Endothelial cell of umbilical vein (primary cell): ENCODE data around the gene MYRIP. TPM values are rescaled to one million over a fixed set of nuclear protein-coding genes. Genes with fewer than 3 reads are reported as not detected.

Experiments
- BruUV-seq: library from RNA; stranded (reverse); fragments of 400-500 nt; replicated peaks from 2 replicates; lab custom pipeline; 2021; lab: Mats Ljungman, UMichigan
- CTCF ChIA-PET: fragments of 300-600, 350-600 bp; sonication (Branson Sonifier 250); formaldehyde crosslinking; loops from one replicate; lab custom pipeline; 2021; ENCODE audit warnings: antibody characterized with exemption, inconsistent platforms; lab: Charles Lee
- POLR2A ChIA-PET: fragments of 300-600, 350-600 bp; sonication (Branson Sonifier 250); formaldehyde crosslinking; loops from one replicate; lab custom pipeline; 2021; ENCODE audit warnings: antibody characterized with exemption, inconsistent platforms; lab: Charles Lee
- DNase-seq: peaks from one replicate; pipeline ENCODE4 v3.0.0-alpha.2; 2011; ENCODE audit warnings: low read depth, low spot score
- FAIRE-seq: peaks from 2 replicates; lab custom pipeline; 2011; peaks lifted over from hg19 to GRCh38; lab: Jason Lieb, UNC
- H2AFZ ChIP-seq: 2 replicates; pipeline ENCODE4 v1.6.0; 2012; ENCODE audit warnings: low read depth, low read length, control low read depth, inconsistent platforms
- H3K27ac ChIP-seq: 2 replicates; pipeline ENCODE4 v1.5.1; 2011; ENCODE audit warnings: low read depth, mild to moderate bottlenecking, control low read depth, low read length, moderate library complexity; ENCODE audit not compliant: insufficient read depth
- H3K27me3 ChIP-seq, 2 experiments: 2 replicates each; pipeline versions ENCODE4 v1.6.0 to v1.6.1; 2011; ENCODE audit warnings: low read length in 2 of 2, mixed read lengths in 1 of 2; ENCODE audit not compliant: control insufficient read depth in 2 of 2, insufficient read depth in 2 of 2
- H3K36me3 ChIP-seq, 2 experiments: 2 replicates in 1 of 2; 3 replicates in 1 of 2; pipeline ENCODE4 v1.5.1; 2011; ENCODE audit warnings: low read length in 2 of 2, mild to moderate bottlenecking in 1 of 2, moderate library complexity in 1 of 2; ENCODE audit not compliant: control insufficient read depth in 2 of 2, insufficient read depth in 2 of 2; ENCODE audit errors: extremely low read depth in 1 of 2
- H3K4me1 ChIP-seq: 3 replicates; pipeline ENCODE4 v1.5.1; 2011; ENCODE audit warnings: mild to moderate bottlenecking, low read length; ENCODE audit not compliant: control insufficient read depth, insufficient read depth; ENCODE audit errors: extremely low read depth
- H3K4me2 ChIP-seq: 2 replicates; pipeline ENCODE4 v1.6.1; 2011; ENCODE audit warnings: low read length, control low read depth, mixed read lengths; ENCODE audit not compliant: insufficient read depth
- H3K4me3 ChIP-seq, 3 experiments: fragments of 200-600 bp in 1 of 3; sonication (generic), shearing (Covaris generic) in 1 of 3; replicated peaks in 1 of 3; 2 replicates each; pipeline ENCODE4 v1.5.1; 2011 to 2016; ENCODE audit warnings: control low read depth in 3 of 3, low read length in 3 of 3, mild to moderate bottlenecking in 2 of 3, inconsistent platforms in 1 of 3, low read depth in 1 of 3, moderate library complexity in 1 of 3; ENCODE audit not compliant: insufficient read depth in 1 of 3
- H3K79me2 ChIP-seq: 2 replicates; pipeline ENCODE4 v1.6.0; 2012; ENCODE audit warnings: low read length, inconsistent platforms; ENCODE audit not compliant: control insufficient read depth, insufficient read depth
- H3K9ac ChIP-seq: replicated peaks from 2 replicates; pipeline ENCODE3; 2011; ENCODE audit warnings: low read length, control low read depth; ENCODE audit not compliant: insufficient read depth; ENCODE audit errors: extremely low read depth
- H3K9me1 ChIP-seq: replicated peaks from 3 replicates; pipeline ENCODE4 v1.6.0; 2011; ENCODE audit warnings: mild to moderate bottlenecking, low read length; ENCODE audit not compliant: control insufficient read depth, insufficient read depth; ENCODE audit errors: extremely low read depth
- H3K9me3 ChIP-seq: replicated peaks from 2 replicates; pipeline ENCODE4 v1.5.1; 2012; ENCODE audit warnings: low read length, inconsistent platforms; ENCODE audit not compliant: control insufficient read depth, insufficient read depth
- H4K20me1 ChIP-seq: replicated peaks from 2 replicates; pipeline ENCODE3; 2011; ENCODE audit warnings: mild to moderate bottlenecking, low read length; ENCODE audit not compliant: control insufficient read depth, insufficient read depth; ENCODE audit errors: extremely low read depth
- EZH2 ChIP-seq: IDR thresholded peaks from 2 replicates; pipeline ENCODE4 v1.6.1; 2012; ENCODE audit warnings: borderline replicate concordance, low read depth, mild to moderate bottlenecking, moderate library complexity, low read length, inconsistent platforms; ENCODE audit not compliant: severe bottlenecking
- FOS ChIP-seq: IDR thresholded peaks from 2 replicates; pipeline ENCODE4 v1.6.1; 2011; ENCODE audit warnings: mild to moderate bottlenecking, low read length, moderate library complexity, borderline replicate concordance; ENCODE audit not compliant: insufficient read depth
- GATA2 ChIP-seq: IDR thresholded peaks from 2 replicates; pipeline ENCODE4 v1.7.0; 2011; ENCODE audit warnings: low read depth, mild to moderate bottlenecking, moderate library complexity, mixed read lengths, low read length; ENCODE audit not compliant: insufficient read length, insufficient read depth
- JUN ChIP-seq: IDR thresholded peaks from 2 replicates; pipeline ENCODE4 v1.6.1; 2011; ENCODE audit warnings: borderline replicate concordance, low read depth; ENCODE audit not compliant: insufficient read length, insufficient read depth
- MYC ChIP-seq: IDR thresholded peaks from one replicate; pipeline ENCODE4 v1.6.1; 2011; ENCODE audit warnings: mild to moderate bottlenecking, low read depth, low read length
- POLR2A ChIP-seq: IDR thresholded peaks from 2 replicates; pipeline ENCODE4 v1.6.1; 2012; ENCODE audit warnings: low read depth, mild to moderate bottlenecking, control low read depth, low read length
- POLR2AphosphoS5 ChIP-seq: IDR thresholded peaks from 2 replicates; pipeline ENCODE4 v1.6.1; 2012; ENCODE audit warnings: low read depth, mild to moderate bottlenecking, control low read depth, low read length, moderate library complexity; ENCODE audit not compliant: insufficient read depth
- dilution Hi-C: fragments of 300-500 bp; cut with MboI; formaldehyde crosslinking; loops from one replicate; pipeline ENCODE4 v1.15.0; 2019; ENCODE audit warnings: low sequenced_read_pairs; ENCODE audit not compliant: extremely low pct_ligation_motif_present
- intact Hi-C: fragments of 100-400 bp; cut with micrococcal nuclease; formaldehyde crosslinking; loops from one replicate; pipeline ENCODE4 v1.10.0; 2022
- polyA plus RNA-seq, 4 experiments: library from polyadenylated mRNA; depleted of rRNA in 3 of 4; stranded (reverse) in 3 of 4; unstranded in 1 of 4; fragments of >200 nt; gene quantifications; 2 replicates each; pipeline versions ENCODE4 v1.2.1 to v1.2.3, GENCODE V29; 2011 to 2012; ENCODE audit warnings: missing spikeins in 1 of 4
- total RNA-seq: library from RNA; stranded (reverse); gene quantifications from 2 replicates; pipeline ENCODE4 v1.2.3, GENCODE V29; 2021
- TF ChIP-seq, protein P1 (sequence below): IDR thresholded peaks from 2 replicates; pipeline ENCODE4 v1.6.1; 2011; ENCODE audit not compliant: insufficient read depth, insufficient read length
- TF ChIP-seq, protein P2 (sequence below), 2 donors: IDR thresholded peaks; 1 replicate in 1 of 2; 2 replicates in 1 of 2; pipeline ENCODE4 v1.5.1; 2011; ENCODE audit warnings: low read length in 2 of 2, mild to moderate bottlenecking in 2 of 2, moderate library complexity in 2 of 2, control low read depth in 1 of 2, inconsistent platforms in 1 of 2, low read depth in 1 of 2; ENCODE audit not compliant: insufficient read depth in 1 of 2; ENCODE audit errors: extremely low read depth in 1 of 2

The MYRIP gene
- total and polyA plus RNA-seq, 2 donors (not counting 3 experiments of a cell fraction or from before 2014, with no cell fraction given), result 6.7 to 11.9 TPM

DNA sequence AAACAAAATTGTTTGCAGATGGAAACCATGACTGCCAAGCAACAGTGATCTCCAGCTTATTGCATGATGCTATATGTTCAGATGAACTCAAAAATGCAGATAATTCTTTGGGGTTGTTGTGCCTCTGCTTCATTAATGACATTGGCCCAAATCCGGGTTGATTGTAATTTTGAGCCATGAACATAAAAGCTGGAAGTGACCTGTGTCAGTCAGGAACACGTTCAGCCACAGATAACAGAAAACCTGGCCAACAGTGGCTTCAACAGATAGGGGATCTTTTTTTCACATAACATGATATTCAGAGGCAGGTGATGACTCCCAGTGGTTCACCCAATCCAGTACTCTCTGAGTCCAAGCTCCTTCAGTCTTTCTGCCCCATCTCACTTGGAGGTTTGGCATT lies 423.2 kb downstream of the MYRIP start:
- no peak overlapping the region for H3K4me2 ChIP-seq
- no peaks in the 10 kb centered on the region for H3K9me1 ChIP-seq
- no TSS peak for BruUV-seq
- TF ChIP-seq MYC (no peak), FOS (no peak), JUN (no peak), GATA2 (no peak), EZH2 (no peak), POLR2AphosphoS5 (no peak), POLR2A (no peak)
- TF ChIP-seq, protein P1, sequence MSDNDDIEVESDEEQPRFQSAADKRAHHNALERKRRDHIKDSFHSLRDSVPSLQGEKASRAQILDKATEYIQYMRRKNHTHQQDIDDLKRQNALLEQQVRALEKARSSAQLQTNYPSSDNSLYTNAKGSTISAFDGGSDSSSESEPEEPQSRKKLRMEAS, result no peak
- TF ChIP-seq, protein P2, sequence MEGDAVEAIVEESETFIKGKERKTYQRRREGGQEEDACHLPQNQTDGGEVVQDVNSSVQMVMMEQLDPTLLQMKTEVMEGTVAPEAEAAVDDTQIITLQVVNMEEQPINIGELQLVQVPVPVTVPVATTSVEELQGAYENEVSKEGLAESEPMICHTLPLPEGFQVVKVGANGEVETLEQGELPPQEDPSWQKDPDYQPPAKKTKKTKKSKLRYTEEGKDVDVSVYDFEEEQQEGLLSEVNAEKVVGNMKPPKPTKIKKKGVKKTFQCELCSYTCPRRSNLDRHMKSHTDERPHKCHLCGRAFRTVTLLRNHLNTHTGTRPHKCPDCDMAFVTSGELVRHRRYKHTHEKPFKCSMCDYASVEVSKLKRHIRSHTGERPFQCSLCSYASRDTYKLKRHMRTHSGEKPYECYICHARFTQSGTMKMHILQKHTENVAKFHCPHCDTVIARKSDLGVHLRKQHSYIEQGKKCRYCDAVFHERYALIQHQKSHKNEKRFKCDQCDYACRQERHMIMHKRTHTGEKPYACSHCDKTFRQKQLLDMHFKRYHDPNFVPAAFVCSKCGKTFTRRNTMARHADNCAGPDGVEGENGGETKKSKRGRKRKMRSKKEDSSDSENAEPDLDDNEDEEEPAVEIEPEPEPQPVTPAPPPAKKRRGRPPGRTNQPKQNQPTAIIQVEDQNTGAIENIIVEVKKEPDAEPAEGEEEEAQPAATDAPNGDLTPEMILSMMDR (IDR thresholded peaks at IDR 0.05; ENCODE audit: extremely low read depth in 1 of 2, insufficient read depth in 1 of 2, low read depth in 1 of 2, low read length in 2 of 2), result no peak
- no peak overlapping the region for H3K27ac ChIP-seq
- CTCF ChIA-PET, result interaction anchor here (2.6 kb wide), 1 partner anchor 10 kb away, joined by 7 read pairs; no protein-coding TSS in a partner anchor
- DNase-seq (peak; percentile 20), FAIRE-seq (peak; percentile 44)
- no peaks in the 10 kb centered on the region for H3K9me3 ChIP-seq
- H3K27me3 ChIP-seq, result no peaks in the 10 kb centered on the region
- POLR2A ChIA-PET, result no interaction called here
- peaks cover 0 to 5% of the 10 kb centered on the region in 2 experiments for H3K36me3 ChIP-seq
- H3K79me2 ChIP-seq, result no peaks in the 10 kb centered on the region
- no peaks in the 10 kb centered on the region for H3K4me1 ChIP-seq
- intact Hi-C loops (no loop called here), dilution Hi-C loops (no loop called here)
- H3K9ac ChIP-seq, result no peak overlapping the region
- H2AFZ ChIP-seq, result no peak overlapping the region
- no peak overlapping the region for H3K4me3 ChIP-seq
- H4K20me1 ChIP-seq, result no peaks in the 10 kb centered on the region
